Measurements from ENCODE around the gene ATP8A2.

The ATP8A2 gene

DNA sequence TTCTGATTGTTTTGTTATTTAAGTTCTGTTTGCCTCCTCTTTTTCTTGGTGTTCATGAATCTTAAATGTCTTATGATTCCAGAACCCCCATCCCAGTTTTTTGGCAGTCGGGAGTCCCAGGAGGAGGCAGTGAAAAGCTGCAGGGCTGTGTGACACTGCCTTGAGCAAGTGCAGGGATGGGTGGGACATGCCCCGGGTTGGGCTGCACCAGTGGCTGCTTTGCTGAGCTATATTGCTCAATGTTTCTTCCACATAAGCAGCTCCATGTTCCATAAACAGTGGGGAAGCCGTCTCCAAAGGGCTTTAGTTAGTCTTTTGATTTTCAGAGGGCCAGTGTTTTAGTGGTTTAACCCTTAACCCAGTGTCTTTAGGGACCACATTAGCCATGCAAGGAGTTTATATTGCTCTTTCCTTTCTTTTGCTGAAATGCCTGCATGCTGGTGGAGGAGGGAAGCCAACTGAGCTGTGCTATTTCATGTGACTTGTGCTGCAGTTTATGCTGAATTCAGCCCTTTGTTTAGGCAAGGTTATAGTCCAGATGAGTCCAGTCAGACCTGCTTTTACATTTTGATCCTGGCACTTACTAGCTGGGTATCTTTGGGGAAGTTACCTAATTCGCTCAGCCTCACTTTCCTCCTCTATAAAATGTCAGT is 13.1 kb downstream of the ATP8A2 start:
- no peak for DNase-seq (ENCODE audit: low read depth)

- DNase-seq (ENCODE audit: low read depth): no peak
Measured at GRCh38 chr13:25391932-25392331, 20.2 kb downstream of the ATP8A2 start.

DNA sequence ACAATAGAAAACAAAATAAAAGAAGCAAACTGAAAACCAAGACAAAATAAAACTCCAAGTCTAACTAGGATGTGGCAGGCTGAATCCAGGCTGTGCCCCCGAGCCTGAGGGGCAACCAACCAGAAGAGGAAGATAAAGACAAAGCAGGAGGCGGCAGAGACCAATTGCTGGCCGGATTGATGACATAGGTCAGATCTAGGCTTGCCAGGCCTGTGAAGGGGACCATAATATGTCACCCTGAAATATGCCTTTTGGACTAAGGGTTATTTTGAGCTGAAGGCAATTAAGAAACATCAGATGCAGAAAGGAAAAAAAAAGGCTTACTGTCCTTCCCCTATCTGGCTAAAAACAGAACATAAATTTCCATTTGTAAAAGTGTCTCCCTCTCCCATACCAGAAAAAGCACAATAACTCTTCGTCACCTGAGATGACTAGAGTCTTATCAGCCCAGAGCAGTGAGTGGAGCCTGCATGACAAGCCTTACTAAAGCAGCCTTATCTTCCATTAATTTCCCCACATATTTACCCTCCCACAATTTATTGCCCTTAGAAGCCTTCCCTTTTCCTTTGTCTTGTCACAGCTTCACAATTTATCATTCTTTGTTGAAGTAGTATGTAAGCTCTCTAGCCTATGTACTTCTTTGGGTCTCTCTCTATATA is 22.8 kb downstream of the ATP8A2 start:
- DNase-seq (ENCODE audit: low read depth): no peak

- no peak for DNase-seq (ENCODE audit: low read depth)
Measured at GRCh38 chr13:25397763-25398162, 26.0 kb downstream of the ATP8A2 start.

- DNase-seq (ENCODE audit: low read depth): no peak
Measured at GRCh38 chr13:25400925-25401324, 29.2 kb downstream of the ATP8A2 start.

- no peak for DNase-seq (ENCODE audit: low read depth)
Measured at GRCh38 chr13:25401958-25402357, 30.2 kb downstream of the ATP8A2 start.

DNA sequence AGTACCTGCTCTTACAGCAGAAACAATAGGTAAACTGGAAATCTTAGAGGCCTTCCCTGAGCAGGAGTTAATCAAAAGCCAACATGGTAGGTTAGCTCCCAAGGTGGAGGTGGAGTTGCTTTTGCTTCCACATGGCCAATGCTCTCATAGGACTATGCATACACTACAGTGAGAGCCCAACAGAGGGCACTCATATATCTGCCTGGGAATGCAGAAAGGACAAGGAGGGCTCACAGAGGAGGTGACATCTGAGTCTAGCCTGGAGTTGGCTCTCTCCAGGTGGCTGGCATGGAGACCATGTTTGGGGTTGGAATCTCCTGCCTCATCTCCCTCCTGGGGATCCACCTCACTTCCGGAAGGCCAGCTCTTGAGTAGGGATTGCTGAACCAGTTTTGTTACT is 34.6 kb downstream of the ATP8A2 start:
- DNase-seq (ENCODE audit: low read depth): peak; percentile 19

- no peak for DNase-seq (ENCODE audit: low read depth)
Measured at GRCh38 chr13:25409938-25410337, 38.2 kb downstream of the ATP8A2 start.

DNA sequence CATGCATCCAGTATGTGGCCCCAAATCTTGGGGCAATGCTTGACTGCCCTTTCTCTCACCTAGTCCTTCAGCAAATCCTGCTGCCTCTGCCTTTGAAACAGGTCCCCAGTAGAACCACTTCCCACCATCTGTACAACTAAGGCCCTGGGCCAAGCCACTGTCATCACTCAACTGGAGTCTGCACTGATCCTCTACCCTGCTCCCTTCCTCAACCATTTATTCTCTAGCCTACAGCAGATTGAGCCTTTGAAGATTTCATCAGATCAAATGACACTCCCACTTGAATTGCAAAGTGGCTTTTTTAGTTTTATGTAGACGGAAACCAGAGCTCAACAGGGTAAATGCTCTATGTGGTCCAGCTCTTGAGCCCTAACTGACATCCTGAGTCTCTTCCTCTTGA is 43.5 kb downstream of the ATP8A2 start:
- DNase-seq (ENCODE audit: low read depth): no peak

DNA sequence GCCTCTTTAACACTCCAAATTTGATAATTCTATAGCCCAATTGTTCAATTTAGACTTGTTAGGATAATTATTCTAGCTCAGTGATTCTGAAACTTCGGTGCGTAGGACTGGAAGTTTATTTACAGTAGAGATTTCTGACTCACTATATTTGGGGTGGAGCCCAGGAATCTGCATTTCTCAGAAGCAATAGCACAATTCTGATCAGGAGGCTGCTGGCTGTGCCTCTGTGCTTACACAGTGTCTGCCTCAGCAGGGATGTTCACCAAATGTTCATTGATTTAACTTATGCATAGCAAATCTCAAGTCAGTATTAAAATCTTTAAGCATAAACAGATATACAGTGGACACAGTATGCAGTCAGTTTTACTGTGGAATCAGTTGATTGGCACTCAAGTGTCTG is 45.8 kb downstream of the ATP8A2 start:
- no peak for DNase-seq (ENCODE audit: low read depth)

GRCh38 chr13:25420161-25420560 is 48.4 kb downstream of the ATP8A2 start:
- DNase-seq (ENCODE audit: low read depth): no peak

GRCh38 chr13:25421612-25422011 is 49.8 kb downstream of the ATP8A2 start:
- DNase-seq (ENCODE audit: low read depth): no peak

DNA sequence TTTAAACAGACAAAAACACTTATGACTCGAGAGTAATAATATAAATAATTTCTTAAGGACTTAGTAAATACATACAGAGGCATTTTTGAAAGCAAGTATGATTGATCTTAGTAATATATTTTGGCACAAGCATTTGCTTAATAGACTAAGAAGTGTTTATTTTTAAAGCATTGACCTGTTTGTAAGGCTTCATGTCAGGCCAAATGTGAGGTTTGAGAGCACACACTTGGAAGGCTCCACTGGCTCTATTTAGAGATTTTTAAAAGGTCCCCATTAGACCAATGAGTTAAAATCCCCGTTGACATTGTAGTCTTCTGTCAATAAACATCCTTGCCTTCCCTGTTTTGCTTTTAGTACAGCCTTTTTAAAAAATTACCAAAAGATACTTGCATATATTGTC is 50.4 kb downstream of the ATP8A2 start:
- DNase-seq (ENCODE audit: low read depth): no peak

DNA sequence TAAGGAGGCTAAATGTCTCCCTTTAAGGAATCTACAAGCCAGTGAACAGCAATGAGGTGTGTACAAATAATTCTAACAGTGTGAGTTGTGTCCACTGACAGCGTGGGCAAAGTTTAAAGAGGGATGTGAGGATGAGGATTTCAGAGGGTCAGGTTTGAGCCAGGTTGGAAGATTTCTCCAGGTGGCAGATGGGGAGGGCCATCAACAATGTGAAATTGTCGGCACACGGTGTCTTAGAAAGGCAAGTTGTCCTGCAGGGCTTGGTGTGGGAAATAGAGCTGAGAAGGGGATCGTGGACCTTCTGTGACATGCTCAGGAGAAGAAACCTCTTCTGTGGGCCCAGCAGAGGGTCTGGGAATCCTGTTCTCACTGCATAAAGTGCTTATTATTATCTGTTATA is 52.1 kb downstream of the ATP8A2 start:
- no peak for DNase-seq (ENCODE audit: low read depth)

- no peak for DNase-seq (ENCODE audit: low read depth)
Measured at GRCh38 chr13:25429466-25429865, 57.7 kb downstream of the ATP8A2 start.

DNA sequence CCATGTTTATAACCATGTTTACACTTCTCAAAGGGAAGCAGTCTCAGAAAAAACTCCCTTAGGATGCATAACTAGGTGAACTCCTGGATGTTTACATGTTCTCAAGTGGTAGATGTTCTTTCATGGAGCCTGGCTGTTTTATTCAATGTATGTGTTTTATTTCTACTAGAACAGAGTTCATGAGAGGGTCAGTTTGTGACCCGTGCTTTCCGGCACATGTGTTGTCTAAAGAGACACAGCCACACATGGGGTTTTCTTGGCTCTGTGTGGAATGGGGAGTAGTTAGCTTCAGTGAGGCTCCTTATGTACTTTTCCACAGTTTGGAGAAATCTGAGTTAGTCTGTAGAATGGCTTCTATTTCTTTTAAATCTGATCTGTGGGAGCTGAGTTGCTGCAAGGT is 60.9 kb downstream of the ATP8A2 start:
- no peak for DNase-seq (ENCODE audit: low read depth)

DNA sequence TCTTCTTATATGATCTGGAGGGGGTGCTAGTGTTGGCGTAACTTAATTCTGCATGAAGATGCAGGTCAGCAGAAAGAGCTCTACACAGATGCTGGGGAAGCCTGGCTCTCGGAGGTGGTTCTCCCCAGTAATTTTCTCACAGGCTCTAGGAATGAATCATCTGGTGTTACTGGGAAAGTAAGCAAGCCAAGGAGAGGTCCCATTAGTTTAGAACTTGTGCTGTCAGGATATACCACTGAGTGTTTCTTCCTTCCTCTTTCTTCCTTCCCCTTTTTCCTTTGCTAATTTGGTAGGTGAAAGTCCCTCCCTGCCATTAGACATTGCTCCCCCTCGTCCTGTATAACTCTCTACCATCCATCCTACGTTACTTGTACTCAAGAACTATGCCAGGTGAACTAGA is 68.3 kb downstream of the ATP8A2 start:
- DNase-seq (ENCODE audit: low read depth): no peak

DNA sequence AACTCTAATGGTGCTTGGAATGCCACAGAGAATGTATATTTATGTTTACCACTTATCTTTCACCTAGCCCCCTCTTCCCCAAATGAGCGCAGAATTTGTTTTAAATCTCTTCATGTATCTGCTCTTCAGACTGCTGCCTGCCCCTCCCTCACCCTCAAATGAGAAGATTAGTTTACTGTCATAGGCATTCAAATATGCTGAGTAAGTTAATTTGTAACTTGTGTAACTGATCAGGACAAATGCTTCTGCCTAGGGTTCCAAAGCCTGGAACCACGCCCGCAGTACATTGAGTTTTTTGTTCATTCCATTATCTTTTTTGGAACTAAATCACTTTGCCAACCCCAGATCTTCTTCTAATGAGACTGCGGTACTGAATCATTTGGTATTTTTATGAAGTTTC is 74.5 kb downstream of the ATP8A2 start:
- DNase-seq (ENCODE audit: low read depth): no peak

DNA sequence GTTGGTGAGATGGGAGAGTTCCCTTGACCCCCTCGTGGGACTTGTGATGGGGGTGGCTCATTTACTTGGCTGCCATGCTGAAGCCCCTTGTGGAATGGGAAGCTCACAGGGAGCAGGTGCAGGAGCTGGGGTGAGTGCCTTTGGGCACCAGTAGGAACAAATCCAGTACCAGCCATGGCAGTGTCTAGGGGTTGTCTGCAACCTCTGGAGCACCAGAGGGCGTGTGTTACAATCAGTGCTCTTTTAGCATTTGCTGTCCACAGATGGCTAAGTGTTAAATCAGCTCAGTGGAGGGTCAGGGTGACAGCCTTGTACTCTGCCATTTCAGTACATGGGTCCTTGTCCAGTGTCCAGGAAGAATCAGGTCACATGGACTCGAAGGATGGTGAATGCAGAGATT is 75.6 kb downstream of the ATP8A2 start:
- DNase-seq (ENCODE audit: low read depth): no peak

DNA sequence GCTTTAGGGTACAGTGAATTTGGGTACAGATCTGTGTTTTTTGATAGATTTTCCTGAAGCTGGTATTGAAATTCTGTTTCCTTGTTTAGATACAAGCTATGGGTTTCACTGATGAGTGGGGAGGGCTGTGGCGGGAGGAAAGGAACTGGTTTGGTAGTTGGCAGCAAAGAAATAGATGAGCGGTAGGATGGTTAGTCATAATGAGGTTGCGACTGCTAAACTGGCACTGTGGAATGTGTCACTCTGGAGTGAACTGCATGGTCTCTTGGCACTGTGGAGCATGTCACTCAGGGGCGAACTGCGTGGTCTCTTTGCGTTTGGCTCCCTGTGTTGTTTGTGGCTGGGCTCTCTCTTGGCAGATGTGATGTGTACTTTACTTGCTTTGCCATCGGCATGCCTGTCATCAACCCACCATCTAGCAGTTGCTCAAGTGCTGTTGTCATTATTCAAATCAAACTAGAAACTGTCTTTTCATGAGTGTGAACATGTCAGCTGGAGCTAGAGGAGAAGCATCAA is 82.1 kb downstream of the ATP8A2 start:
- DNase-seq (ENCODE audit: low read depth): no peak

- DNase-seq (ENCODE audit: low read depth): no peak
Measured at GRCh38 chr13:25455146-25455545, 83.4 kb downstream of the ATP8A2 start.

DNA sequence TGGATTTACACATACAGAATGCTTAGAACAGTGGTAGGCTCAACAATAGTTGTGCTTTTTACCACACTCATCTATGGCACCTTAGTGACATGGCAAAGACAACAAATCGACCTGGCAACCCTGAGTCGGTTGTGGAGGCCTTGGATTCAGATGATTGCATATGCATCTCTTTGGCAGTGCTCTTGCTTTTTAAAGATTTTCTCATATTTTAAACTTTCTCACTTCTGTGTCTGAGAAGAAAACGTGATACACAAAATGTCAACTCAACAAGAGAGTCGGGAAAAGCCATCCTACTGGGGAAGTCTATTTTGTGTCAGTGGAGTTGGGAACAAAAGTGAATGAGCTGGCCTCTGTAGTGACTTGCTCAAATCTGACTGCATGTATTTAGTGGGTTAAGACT is 85.8 kb downstream of the ATP8A2 start:
- DNase-seq (ENCODE audit: low read depth): no peak

DNA sequence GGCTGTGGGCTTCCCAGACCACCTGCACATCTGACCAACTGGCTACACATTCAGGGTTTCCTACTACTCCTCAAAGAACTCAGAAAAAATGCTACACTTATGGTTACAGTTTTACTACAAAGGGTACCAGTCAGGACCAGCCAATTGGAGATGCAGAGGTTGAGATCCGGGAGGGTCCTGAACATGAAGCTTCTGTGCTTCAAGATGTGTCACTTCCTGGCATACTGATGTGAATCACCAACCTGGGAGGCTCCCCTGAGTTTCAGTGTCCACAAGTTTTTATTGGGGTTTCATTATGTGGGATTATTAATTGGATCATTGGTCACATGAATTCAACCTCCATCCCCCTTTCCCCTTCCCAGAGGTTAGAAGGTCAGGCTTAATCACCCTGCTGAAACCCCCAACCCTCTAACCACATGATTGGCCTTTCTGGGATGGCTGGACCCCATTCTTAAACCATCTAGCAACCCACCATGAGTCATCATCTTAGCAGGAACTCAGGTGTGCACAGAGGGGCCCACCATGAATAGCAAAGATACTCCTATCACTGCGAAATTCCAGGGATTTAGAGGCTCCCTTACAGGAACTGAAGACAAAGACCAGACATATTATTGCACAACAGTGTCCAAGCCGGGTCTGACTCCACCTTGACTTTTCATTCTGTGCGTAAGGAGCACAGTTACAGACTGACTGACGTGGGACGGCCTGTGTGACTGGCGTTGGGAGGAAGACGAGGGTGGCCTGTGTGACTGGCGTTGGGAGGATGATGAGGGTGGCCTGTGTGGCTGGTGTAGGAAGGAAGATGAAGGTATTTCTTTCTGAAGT is 90.7 kb downstream of the ATP8A2 start:
- peak; percentile 40 for DNase-seq (ENCODE audit: low read depth)
